HG02938 (cell line): ENCODE results near the gene BICRA.
"Not testable (repeated sequence)": the region's sequence is repeated elsewhere in the genome, so short reads cannot be mapped to it uniquely, and the experiment has no call there.

Experiments used
- ATAC-seq: cut with Tn5 transposase; IDR thresholded peaks from one replicate; pipeline ENCODE4 v1.9.1; 2021; ENCODE audit warnings: mild to moderate bottlenecking, moderate library complexity; ENCODE audit not compliant: unreplicated experiment

BICRA gene

GRCh38 chr19:47626238-47626637 lies 17.3 kb downstream of the BICRA start:
- no peak for ATAC-seq

GRCh38 chr19:47628078-47628771 lies 19.3 kb downstream of the BICRA start:
- no peak for ATAC-seq

- ATAC-seq = no peak
Measured at GRCh38 chr19:47630594-47630993, 21.7 kb downstream of the BICRA start.

GRCh38 chr19:47631681-47632446 lies 22.9 kb downstream of the BICRA start:
- ATAC-seq = no peak

- no peak for ATAC-seq
Measured at GRCh38 chr19:47633517-47633916, 24.6 kb downstream of the BICRA start.

GRCh38 chr19:47633996-47634395 lies 25.1 kb downstream of the BICRA start:
- no peak for ATAC-seq

GRCh38 chr19:47635152-47635754 lies 26.3 kb downstream of the BICRA start:
- not testable (repeated sequence) for ATAC-seq

GRCh38 chr19:47637550-47637949 lies 28.6 kb downstream of the BICRA start:
- ATAC-seq = no peak

- no peak for ATAC-seq
Measured at GRCh38 chr19:47641891-47642485, 33.1 kb downstream of the BICRA start.

GRCh38 chr19:47643281-47643680 lies 34.3 kb downstream of the BICRA start:
- ATAC-seq = no peak

GRCh38 chr19:47644199-47644598 lies 35.3 kb downstream of the BICRA start:
- no peak for ATAC-seq

- ATAC-seq = no peak
Measured at GRCh38 chr19:47644743-47645482, 36.0 kb downstream of the BICRA start.

GRCh38 chr19:47646924-47647323 lies 38.0 kb downstream of the BICRA start:
- no peak for ATAC-seq

- ATAC-seq = no peak
Measured at GRCh38 chr19:47649588-47649987, 40.7 kb downstream of the BICRA start.

- no peak for ATAC-seq
Measured at GRCh38 chr19:47650700-47651099, 41.8 kb downstream of the BICRA start.

GRCh38 chr19:47651132-47651531 lies 42.2 kb downstream of the BICRA start:
- no peak for ATAC-seq

GRCh38 chr19:47651691-47652090 lies 42.8 kb downstream of the BICRA start:
- ATAC-seq = no peak

- no peak for ATAC-seq
Measured at GRCh38 chr19:47652285-47652684, 43.4 kb downstream of the BICRA start.

- ATAC-seq = no peak
Measured at GRCh38 chr19:47653856-47654255, 44.9 kb downstream of the BICRA start.

- no peak for ATAC-seq
Measured at GRCh38 chr19:47657719-47658118, 48.8 kb downstream of the BICRA start.
